ENCODE data around the gene FLACC1. TPM values are rescaled to one million over a fixed set of nuclear protein-coding genes. Genes with fewer than 3 reads are reported as not detected.
"Not testable (repeated sequence)": the region's sequence is repeated elsewhere in the genome, so short reads cannot be mapped to it uniquely, and the experiment has no call there.

Gene FLACC1
- total RNA-seq, 1 experiment from 2014 or later = 0.26 TPM

GRCh38 chr2:201244829-201245228 is 112.3 kb downstream of the FLACC1 start:
- CTCF ChIA-PET = no interaction called here
- POLR2A ChIA-PET (ENCODE audit: unreplicated experiment) = no interaction called here

GRCh38 chr2:201242571-201243277 is 114.4 kb downstream of the FLACC1 start:
- DNase-seq (no peak), ATAC-seq (no peak)
- Histone ChIP-seq H2AFZ (ENCODE audit: low read length) (no peak overlapping the region), H3K36me3 (ENCODE audit: low read depth, low read length) (peaks cover 6% of the 10 kb centered on the region; the same call in 1 of the 2 replicates), H3K9ac (ENCODE audit: low read length) (no peak overlapping the region), H3K27ac (ENCODE audit: low read length) (no peak overlapping the region), H3K9me3 (ENCODE audit: low read length) (no peaks in the 10 kb centered on the region), H3K4me2 (ENCODE audit: low read length) (no peak overlapping the region), H3K9me2 (replicated peaks; ENCODE audit: low read length) (no peaks in the 10 kb centered on the region), H3K4me1 (ENCODE audit: insufficient read depth, low read length) (no peaks in the 10 kb centered on the region), H3F3A (ENCODE audit: low read length, unreplicated experiment) (no peaks in the 10 kb centered on the region), H3K4me3 (ENCODE audit: low read length) (no peak overlapping the region), H3K27me3 (ENCODE audit: low read length) (no peaks in the 10 kb centered on the region), H4K20me1 (ENCODE audit: low read length) (no peaks in the 10 kb centered on the region), H3K79me2 (ENCODE audit: low read length) (peaks cover 4% of the 10 kb centered on the region; the same call in 1 of the 2 replicates)
- intact Hi-C loops (cut with micrococcal nuclease) = no loop called here
- ChIA-PET POLR2A (ENCODE audit: unreplicated experiment) (no interaction called here), CTCF (no interaction called here)
- no TSS peak for BruUV-seq (replicated peaks)
- no peak for TF ChIP-seq CTCF (conservative IDR thresholded peaks at IDR 0.05; ENCODE audit: low read depth, low read length)
- TF ChIP-seq EZH2 (IDR thresholded peaks at IDR 0.05; ENCODE audit: low read length, unreplicated experiment) = no peak
- TF ChIP-seq EZH2phosphoT487 (IDR thresholded peaks at IDR 0.05; ENCODE audit: borderline replicate concordance, low read length) = no peak

More at GRCh38 chr2:201244829-201245228, 112.3 kb downstream of the FLACC1 start:
- Histone ChIP-seq H3K36me3 (ENCODE audit: low read depth, low read length) (peaks cover 3% of the 10 kb centered on the region; the same call in 1 of the 2 replicates), H3K4me1 (ENCODE audit: insufficient read depth, low read length) (no peaks in the 10 kb centered on the region), H3K9me3 (ENCODE audit: low read length) (no peaks in the 10 kb centered on the region), H3K79me2 (ENCODE audit: low read length) (no peaks in the 10 kb centered on the region), H3K4me3 (ENCODE audit: low read length) (no peak overlapping the region), H3K4me2 (ENCODE audit: low read length) (no peak overlapping the region), H4K20me1 (ENCODE audit: low read length) (no peaks in the 10 kb centered on the region), H3K27me3 (ENCODE audit: low read length) (no peaks in the 10 kb centered on the region), H3F3A (ENCODE audit: low read length, unreplicated experiment) (no peaks in the 10 kb centered on the region), H3K9ac (ENCODE audit: low read length) (no peak overlapping the region), H3K27ac (ENCODE audit: low read length) (no peak overlapping the region), H2AFZ (ENCODE audit: low read length) (no peak overlapping the region), H3K9me2 (replicated peaks; ENCODE audit: low read length) (no peaks in the 10 kb centered on the region)
- TF ChIP-seq EZH2phosphoT487 (IDR thresholded peaks at IDR 0.05; ENCODE audit: borderline replicate concordance, low read length) (no peak), CTCF (conservative IDR thresholded peaks at IDR 0.05; ENCODE audit: low read depth, low read length) (no peak), EZH2 (IDR thresholded peaks at IDR 0.05; ENCODE audit: low read length, unreplicated experiment) (no peak)
- BruUV-seq (replicated peaks) = no TSS peak
- intact Hi-C loops (cut with micrococcal nuclease) = no loop called here
- DNase-seq (no peak), ATAC-seq (no peak)

GRCh38 chr2:201239167-201239935 is 117.8 kb downstream of the FLACC1 start:
- BruUV-seq (replicated peaks); CTCF ChIA-PET; H3K9me3 ChIP-seq (ENCODE audit: low read length); H2AFZ ChIP-seq (ENCODE audit: low read length); H3K27ac ChIP-seq (ENCODE audit: low read length); ATAC-seq; H3K9ac ChIP-seq (ENCODE audit: low read length); H3K4me3 ChIP-seq (ENCODE audit: low read length); H3F3A ChIP-seq (ENCODE audit: low read length, unreplicated experiment); H3K27me3 ChIP-seq (ENCODE audit: low read length); H3K4me2 ChIP-seq (ENCODE audit: low read length); H3K36me3 ChIP-seq (ENCODE audit: low read depth, low read length); DNase-seq; H3K9me2 ChIP-seq (replicated peaks; ENCODE audit: low read length); POLR2A ChIA-PET (ENCODE audit: unreplicated experiment): not testable (repeated sequence)
- peaks cover 34% of the 10 kb centered on the region for H3K79me2 ChIP-seq (ENCODE audit: low read length)
- peaks cover 14% of the 10 kb centered on the region; the same call in 1 of the 2 replicates for H4K20me1 ChIP-seq (ENCODE audit: low read length)
- intact Hi-C loops (cut with micrococcal nuclease) = loop anchor here (10.0 kb wide), 1 partner anchor 405 kb away; the partner anchor contains the start of gene TMEM237
- peaks cover 10% of the 10 kb centered on the region; the same call in 1 of the 2 replicates for H3K4me1 ChIP-seq (ENCODE audit: insufficient read depth, low read length)

Other genes with a start within 250 kb of the FLACC1 start
- 32.1 and 33.5 TPM in 2 replicates for gene CFLAR, start 241.2 kb downstream of the FLACC1 start, total RNA-seq (2014; rRNA removed)
- 1.3 and 4.2 TPM in 2 replicates for gene CASP10, start 174.2 kb downstream of the FLACC1 start, total RNA-seq (2014; rRNA removed)
- 22.2 and 29.4 TPM in 2 replicates for gene CASP8, start 96.8 kb downstream of the FLACC1 start, total RNA-seq (2014; rRNA removed)
- 9.4 and 10.1 TPM in 2 replicates for gene TRAK2, start 94.1 kb upstream of the FLACC1 start, total RNA-seq (2014; rRNA removed)
- gene STRADB, start 94.4 kb upstream of the FLACC1 start, total RNA-seq (2014; rRNA removed) = 27.8 and 28.9 TPM in 2 replicates